K562 (cell line): ENCODE measurements around the gene HEATR1. TPM values are rescaled to one million over a fixed set of nuclear protein-coding genes. Genes with fewer than 3 reads are reported as not detected.

Experiments
- ATAC-seq: fragments of 200-7000 bp; cut with Tn5 transposase; 3 replicates; pipeline ENCODE4 v1.9.1; 2020; ENCODE audit warnings: moderate library complexity
- BruUV-seq: library from RNA; stranded (reverse); fragments of 400-500 nt; replicated peaks from 2 replicates; lab custom pipeline; 2021; lab: Mats Ljungman, UMichigan
- CTCF ChIA-PET: fragments of 300-600 bp; formaldehyde crosslinking; extraction: SDS; loops from one replicate; lab custom pipeline; 2021; ENCODE audit warnings: low intra/inter-chr PET ratio; lab: Yijun Ruan, JAX
- POLR2A ChIA-PET: fragments of 300-600, 350-650 bp; sonication (Branson Sonifier 250); formaldehyde crosslinking; extraction: SDS; loops from one replicate; lab custom pipeline; 2021; ENCODE audit warnings: antibody characterized with exemption, inconsistent platforms; lab: Yijun Ruan, JAX
- DNase-seq, 4 experiments: peaks; one replicate each; pipeline versions ENCODE4 v3.0.0 to v3.0.0-alpha.2; 2011 to 2018; ENCODE audit warnings: low spot score in 3 of 4, mixed read lengths in 3 of 4; ENCODE audit errors: extremely low read depth in 1 of 4
- FAIRE-seq: peaks from 2 replicates; lab custom pipeline; 2011; peaks lifted over from hg19 to GRCh38; lab: Jason Lieb, UNC
- H2AFZ ChIP-seq: 2 replicates; pipeline ENCODE4 v1.6.0; 2011; ENCODE audit warnings: low read depth, low read length, control low read depth, inconsistent platforms
- H3K27ac ChIP-seq: fragments of 200-600 bp; 3 replicates; pipeline ENCODE4 v1.8.0; 2011; ENCODE audit warnings: low read depth, mild to moderate bottlenecking, control low read depth, inconsistent platforms, low read length, moderate library complexity, mixed read lengths; ENCODE audit errors: extremely low read depth
- H3K27me3 ChIP-seq, 2 experiments: fragments of 300-600 bp in 1 of 2; 2 replicates in 1 of 2; 3 replicates in 1 of 2; pipeline versions ENCODE4 v1.6.0 to v1.8.0; 2011; ENCODE audit warnings: inconsistent platforms in 2 of 2, low read length in 2 of 2, mild to moderate bottlenecking in 1 of 2, mixed read lengths in 1 of 2, moderate library complexity in 1 of 2; ENCODE audit not compliant: control insufficient read depth in 2 of 2, insufficient read depth in 2 of 2
- H3K36me3 ChIP-seq: fragments of 300-600 bp; 3 replicates; pipeline ENCODE4 v1.8.0; 2011; ENCODE audit warnings: mild to moderate bottlenecking, low read length, inconsistent platforms; ENCODE audit not compliant: control insufficient read depth, insufficient read depth
- H3K4me1 ChIP-seq, 2 experiments: fragments of 200-600 bp in 1 of 2; replicated peaks in 1 of 2; 2 replicates in 1 of 2; 3 replicates in 1 of 2; pipeline versions ENCODE4 v1.5.1 to v1.8.0; 2011; ENCODE audit warnings: inconsistent platforms in 2 of 2, low read length in 2 of 2, mild to moderate bottlenecking in 1 of 2, mixed read lengths in 1 of 2, moderate library complexity in 1 of 2; ENCODE audit not compliant: control insufficient read depth in 2 of 2, insufficient read depth in 2 of 2
- H3K4me2 ChIP-seq: 2 replicates; pipeline ENCODE4 v1.6.1; 2011; ENCODE audit warnings: low read length, control low read depth, inconsistent platforms, mixed read lengths; ENCODE audit not compliant: insufficient read depth
- H3K4me3 ChIP-seq: fragments of 200-600 bp; sonication (generic), shearing (Covaris generic); 2 replicates; pipeline ENCODE4 v1.5.1; 2016; ENCODE audit warnings: control low read depth, inconsistent platforms
- H3K79me2 ChIP-seq: fragments of 200-600 bp; 3 replicates; pipeline ENCODE4 v1.8.0; 2011; ENCODE audit warnings: low read length, inconsistent platforms; ENCODE audit not compliant: control insufficient read depth, insufficient read depth
- H3K9ac ChIP-seq, 2 experiments: 2 replicates each; pipeline versions ENCODE4 v1.6.0 to v1.6.1; 2011; ENCODE audit warnings: low read depth in 2 of 2, low read length in 2 of 2, control low read depth in 1 of 2, inconsistent platforms in 1 of 2, mild to moderate bottlenecking in 1 of 2, mixed read lengths in 1 of 2; ENCODE audit not compliant: insufficient read depth in 1 of 2
- H3K9me1 ChIP-seq: one replicate; pipeline ENCODE4 v1.6.0; 2011; ENCODE audit warnings: inconsistent platforms, mild to moderate bottlenecking, low read length, moderate library complexity; ENCODE audit not compliant: control insufficient read depth, insufficient read depth
- H3K9me3 ChIP-seq: replicated peaks from 2 replicates; pipeline ENCODE4 v1.5.1; 2011; ENCODE audit warnings: low read depth, low read length, inconsistent platforms; ENCODE audit not compliant: control insufficient read depth, insufficient read depth
- H4K20me1 ChIP-seq: replicated peaks from 2 replicates; pipeline ENCODE4 v1.6.1; 2011; ENCODE audit warnings: low read length, inconsistent platforms, mixed read lengths; ENCODE audit not compliant: control insufficient read depth, insufficient read depth
- LCOR ChIP-seq: sonication (generic); formaldehyde crosslinking; IDR thresholded peaks from 2 replicates; pipeline ENCODE4 v1.8.0; 2022; ENCODE audit warnings: mild to moderate bottlenecking, missing genetic modification reagents
- MTA2 ChIP-seq: fragments of 450-650 bp; IDR thresholded peaks from 2 replicates; pipeline ENCODE4 v1.6.1; 2016; ENCODE audit warnings: low read depth
- MTA3 ChIP-seq: fragments of 450-650 bp; formaldehyde crosslinking; IDR thresholded peaks from 2 replicates; pipeline ENCODE4 v1.6.1; 2017; ENCODE audit warnings: mild to moderate bottlenecking, borderline replicate concordance
- PRDM10 ChIP-seq: fragments of 450-650 bp; IDR thresholded peaks from 2 replicates; pipeline ENCODE4 v1.6.1; 2018; ENCODE audit not compliant: partially characterized antibody
- RBM15 ChIP-seq: fragments of 200-400 bp; formaldehyde crosslinking; IDR thresholded peaks from 2 replicates; pipeline ENCODE4 v1.6.1; 2018; ENCODE audit warnings: mild to moderate bottlenecking, low read length, moderate library complexity; ENCODE audit not compliant: insufficient read depth
- THRB ChIP-seq: fragments of 450-650 bp; formaldehyde crosslinking; conservative IDR thresholded peaks from 2 replicates; pipeline ENCODE4 v1.4.0; 2022; ENCODE audit warnings: mild to moderate bottlenecking, missing genetic modification characterization
- WGBS: fragments of 100-300 bp; shearing (Covaris generic); methylation state at CpG from one replicate; pipeline ENCODE4 v1.1.6; 2016; ENCODE audit warnings: low coverage, mixed read lengths; ENCODE audit not compliant: insufficient coverage; ENCODE audit errors: missing lambda C conversion rate; 5-methylcytosine and 5-hydroxymethylcytosine counted together
- in situ Hi-C: fragments of 300-500 bp; cut with MboI; formaldehyde crosslinking; loops from 4 replicates; pipeline ENCODE4 v1.15.0; 2018; ENCODE audit warnings: inconsistent platforms, mixed read lengths
- intact Hi-C: fragments of 100-400 bp; cut with micrococcal nuclease; formaldehyde crosslinking; loops from 2 replicates; pipeline ENCODE4 v1.14.2; 2022
- polyA plus RNA-seq, 8 experiments: library from polyadenylated mRNA; depleted of rRNA in 4 of 8; stranded (reverse) in 5 of 8; unstranded in 3 of 8; fragments of >200 nt; fragmentation: Nextera tagmentation in 2 of 8; fragmentation: Illumina TruSeq in 1 of 8; extraction: Ambion mirVana in 2 of 8; extraction: Trizol in 1 of 8; gene quantifications; 2 replicates each; pipeline versions ENCODE4 v1.2.1 to v1.2.3, GENCODE V29; 2011 to 2014; ENCODE audit warnings: inconsistent platforms in 1 of 8, missing spikeins in 1 of 8
- total RNA-seq, 7 experiments: library from RNA; depleted of rRNA in 6 of 7; stranded (reverse); fragments of >200 nt in 6 of 7; fragmentation: Illumina TruSeq in 2 of 7; extraction: Trizol in 2 of 7; gene quantifications; 2 replicates each; pipeline versions ENCODE4 v1.2.1 to v1.2.3, GENCODE V29; 2011 to 2021; ENCODE audit warnings: low replicate concordance in 1 of 7

HEATR1 gene
- total and polyA plus RNA-seq, 9 of the 15 experiments (the other 6 are each of a cell fraction or from before 2014, with no cell fraction given): 28.3 to 108 (median 50.9) TPM

- TF ChIP-seq PRDM10 (no peak), LCOR (no peak), MTA2 (no peak), RBM15 (no peak), THRB (CRISPR knock-in tag) (no peak)
- TF ChIP-seq, all 486 proteins: peak for 0
These were observed 14.8 kb downstream of the HEATR1 start (continued) for GRCh38 chr1:236589531-236589930.

- intact Hi-C loops (no loop called here), in situ Hi-C loops (no loop called here)
- Histone ChIP-seq H4K20me1 (no peaks in the 10 kb centered on the region), H3K9me1 (no peaks in the 10 kb centered on the region), H3K4me3 (no peak overlapping the region), H3K27me3 (no peaks in the 10 kb centered on the region), H3K36me3 (peaks cover 89% of the 10 kb centered on the region), H3K79me2 (no peaks in the 10 kb centered on the region), H3K9me3 (no peaks in the 10 kb centered on the region), H3K27ac (no peak overlapping the region), H3K4me1 (no peaks in the 10 kb centered on the region), H3K4me2 (no peak overlapping the region), H2AFZ (no peak overlapping the region), H3K9ac (no peak overlapping the region)
- ChIA-PET POLR2A (no interaction called here), CTCF (no interaction called here)
- WGBS: 83% methylated on average over 2 of the region's 2 CpGs
- peak; percentile 37; the same call in 1 of the 3 replicates for ATAC-seq
- no peak for TF ChIP-seq MTA3
- no TSS peak for BruUV-seq
- DNase-seq: no peak
- FAIRE-seq: no peak
These were observed 22.8 kb downstream of the HEATR1 start for GRCh38 chr1:236581528-236581927.
